Islet precursor cell (in vitro differentiated cells): ENCODE data around the gene ZNF592.

Experiments used
- DNase-seq: peaks from one replicate; pipeline ENCODE4 v3.0.0-alpha.2; 2018

ZNF592 gene

GRCh38 chr15:84782346-84782745 is 34.0 kb downstream of the ZNF592 start:
- DNase-seq: no peak

- no peak for DNase-seq
Measured at GRCh38 chr15:84783493-84784251, 35.3 kb downstream of the ZNF592 start.

GRCh38 chr15:84784262-84784661 is 35.9 kb downstream of the ZNF592 start:
- no peak for DNase-seq

GRCh38 chr15:84785053-84785452 is 36.7 kb downstream of the ZNF592 start:
- DNase-seq: no peak

- DNase-seq: no peak
Measured at GRCh38 chr15:84788500-84788899, 40.1 kb downstream of the ZNF592 start.

- DNase-seq: no peak
Measured at GRCh38 chr15:84789762-84790161, 41.4 kb downstream of the ZNF592 start.

GRCh38 chr15:84790676-84791075 is 42.3 kb downstream of the ZNF592 start:
- DNase-seq: no peak

- no peak for DNase-seq
Measured at GRCh38 chr15:84791763-84792162, 43.4 kb downstream of the ZNF592 start.

GRCh38 chr15:84793431-84794161 is 45.2 kb downstream of the ZNF592 start:
- no peak for DNase-seq

- no peak for DNase-seq
Measured at GRCh38 chr15:84794162-84794547, 45.8 kb downstream of the ZNF592 start.

GRCh38 chr15:84795186-84795585 is 46.8 kb downstream of the ZNF592 start:
- DNase-seq: no peak

- DNase-seq: no peak
Measured at GRCh38 chr15:84797212-84797611, 48.8 kb downstream of the ZNF592 start.

- DNase-seq: peak; percentile 47
Measured at GRCh38 chr15:84797801-84798200, 49.4 kb downstream of the ZNF592 start.

- peak; percentile 46 for DNase-seq
Measured at GRCh38 chr15:84798436-84798946, 50.1 kb downstream of the ZNF592 start.

GRCh38 chr15:84799511-84800187 is 51.3 kb downstream of the ZNF592 start:
- peak; percentile 44 for DNase-seq

- DNase-seq: no peak
Measured at GRCh38 chr15:84800365-84800806, 52.0 kb downstream of the ZNF592 start.

- DNase-seq: peak; percentile 55
Measured at GRCh38 chr15:84804005-84804900, 55.9 kb downstream of the ZNF592 start.

- no peak for DNase-seq
Measured at GRCh38 chr15:84805221-84805620, 56.8 kb downstream of the ZNF592 start.

GRCh38 chr15:84807228-84807627 is 58.8 kb downstream of the ZNF592 start:
- no peak for DNase-seq

GRCh38 chr15:84810073-84810840 is 61.9 kb downstream of the ZNF592 start:
- DNase-seq: peak; percentile 70

- peak; percentile 43 for DNase-seq
Measured at GRCh38 chr15:84811151-84811550, 62.8 kb downstream of the ZNF592 start.

GRCh38 chr15:84811828-84812227 is 63.4 kb downstream of the ZNF592 start:
- no peak for DNase-seq
